Activated CD4-positive, alpha-beta memory T cell treated with anti-CD3 and anti-CD28 coated beads for 36 hours (primary cell): ENCODE data around the gene LARP6. TPM values are rescaled to one million over a fixed set of nuclear protein-coding genes. Genes with fewer than 3 reads are reported as not detected.

Source experiments
- CTCF ChIA-PET: fragments of 350-600 bp; sonication (Branson Sonifier 250); formaldehyde crosslinking; loops from one replicate; lab custom pipeline; 2021; ENCODE audit warnings: antibody characterized with exemption, inconsistent platforms; lab: Charles Lee
- POLR2A ChIA-PET: fragments of 350-600 bp; sonication (Branson Sonifier 250); formaldehyde crosslinking; loops from one replicate; lab custom pipeline; 2021; ENCODE audit warnings: antibody characterized with exemption; lab: Charles Lee
- DNase-seq: peaks from one replicate; pipeline ENCODE4 v3.0.0-alpha.2; 2020
- H3K27ac Mint-ChIP-seq: one replicate; pipeline ENCODE4 v1.8.0; 2021; ENCODE audit warnings: mixed read lengths
- H3K27me3 Mint-ChIP-seq: one replicate; pipeline ENCODE4 v1.8.0; 2021; ENCODE audit warnings: mixed read lengths
- H3K36me3 Mint-ChIP-seq: one replicate; pipeline ENCODE4 v1.8.0; 2021; ENCODE audit warnings: mixed read lengths
- H3K4me1 Mint-ChIP-seq: one replicate; pipeline ENCODE4 v1.8.0; 2021; ENCODE audit warnings: low read depth, mixed read lengths
- H3K4me3 Mint-ChIP-seq: one replicate; pipeline ENCODE4 v1.8.0; 2021; ENCODE audit warnings: mild to moderate bottlenecking, mixed read lengths
- H3K9me3 Mint-ChIP-seq: one replicate; pipeline ENCODE4 v1.8.0; 2021; ENCODE audit warnings: mixed read lengths
- intact Hi-C: fragments of 100-400 bp; cut with micrococcal nuclease; formaldehyde crosslinking; loops from one replicate; pipeline ENCODE4 v1.15.1; 2023
- total RNA-seq, 2 experiments: library from RNA; stranded (reverse); gene quantifications; one replicate each; pipeline ENCODE4 v1.2.3, GENCODE V29; 2021

Gene LARP6
- total RNA-seq, 2 experiments from 2014 or later = 0.17 TPM; not detected in 1

DNA sequence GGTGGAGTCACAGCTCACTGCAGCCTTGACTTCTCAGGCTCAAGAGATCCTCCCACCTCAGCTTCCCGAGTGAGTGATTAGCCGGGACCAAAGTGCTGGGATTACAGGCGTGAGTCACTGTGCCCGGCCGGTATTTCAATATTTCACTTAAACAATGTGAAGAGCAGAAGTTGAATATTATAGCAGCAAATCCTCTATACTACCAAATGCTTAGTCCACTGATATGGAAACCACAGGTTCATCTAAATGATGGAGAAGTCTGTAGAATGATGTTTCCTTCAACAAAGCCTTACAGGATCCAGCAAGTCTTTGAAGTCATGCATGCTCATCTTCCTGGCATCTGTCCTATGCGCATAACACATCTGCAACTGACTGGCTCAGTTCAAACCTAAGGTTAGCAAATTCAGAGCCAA, 70.3 kb downstream of the LARP6 start:
- Mint-ChIP-seq H3K4me3 (no peak overlapping the region), H3K4me1 (no peaks in the 10 kb centered on the region), H3K36me3 (no peaks in the 10 kb centered on the region), H3K27me3 (peaks cover 11% of the 10 kb centered on the region), H3K9me3 (no peaks in the 10 kb centered on the region), H3K27ac (no peak overlapping the region)
- ChIA-PET POLR2A (no interaction called here), CTCF (no interaction called here)
- intact Hi-C loops = no loop called here
- DNase-seq = no peak

GRCh38 chr15:70783041-70783440, 70.9 kb downstream of the LARP6 start:
- no peaks in the 10 kb centered on the region for H3K4me1 Mint-ChIP-seq
- ChIA-PET CTCF (no interaction called here), POLR2A (no interaction called here)
- H3K27ac Mint-ChIP-seq = no peak overlapping the region
- intact Hi-C loops = no loop called here
- no peak overlapping the region for H3K4me3 Mint-ChIP-seq
- DNase-seq = no peak
- H3K36me3 Mint-ChIP-seq = no peaks in the 10 kb centered on the region
- peaks cover 11% of the 10 kb centered on the region for H3K27me3 Mint-ChIP-seq
- H3K9me3 Mint-ChIP-seq = no peaks in the 10 kb centered on the region

- Mint-ChIP-seq H3K27me3 (peaks cover 19% of the 10 kb centered on the region), H3K36me3 (no peaks in the 10 kb centered on the region), H3K9me3 (no peaks in the 10 kb centered on the region), H3K4me3 (no peak overlapping the region), H3K4me1 (no peaks in the 10 kb centered on the region), H3K27ac (no peak overlapping the region)
- POLR2A ChIA-PET = no interaction called here
- DNase-seq = no peak
- intact Hi-C loops = no loop called here
- CTCF ChIA-PET = no interaction called here
Measured at GRCh38 chr15:70781236-70781635, 72.7 kb downstream of the LARP6 start.

Other genes with a start within 250 kb of the LARP6 start
- 1 to 10 TPM; 3.8 to 4.1 TPM for gene UACA, start 90.6 kb downstream of the LARP6 start, total RNA-seq
- gene THAP10, start 38.3 kb upstream of the LARP6 start, total RNA-seq = under 1 TPM; 0.19 to 0.51 TPM
- under 1 TPM; 0.26 to 0.46 TPM for gene LRRC49, start 38.7 kb upstream of the LARP6 start, total RNA-seq